Measurements from ENCODE around the gene KAZN.

The KAZN gene

GRCh38 chr1:14741082-14741481, 142.6 kb downstream of the KAZN start:
- TF ChIP-seq, protein P1, sequence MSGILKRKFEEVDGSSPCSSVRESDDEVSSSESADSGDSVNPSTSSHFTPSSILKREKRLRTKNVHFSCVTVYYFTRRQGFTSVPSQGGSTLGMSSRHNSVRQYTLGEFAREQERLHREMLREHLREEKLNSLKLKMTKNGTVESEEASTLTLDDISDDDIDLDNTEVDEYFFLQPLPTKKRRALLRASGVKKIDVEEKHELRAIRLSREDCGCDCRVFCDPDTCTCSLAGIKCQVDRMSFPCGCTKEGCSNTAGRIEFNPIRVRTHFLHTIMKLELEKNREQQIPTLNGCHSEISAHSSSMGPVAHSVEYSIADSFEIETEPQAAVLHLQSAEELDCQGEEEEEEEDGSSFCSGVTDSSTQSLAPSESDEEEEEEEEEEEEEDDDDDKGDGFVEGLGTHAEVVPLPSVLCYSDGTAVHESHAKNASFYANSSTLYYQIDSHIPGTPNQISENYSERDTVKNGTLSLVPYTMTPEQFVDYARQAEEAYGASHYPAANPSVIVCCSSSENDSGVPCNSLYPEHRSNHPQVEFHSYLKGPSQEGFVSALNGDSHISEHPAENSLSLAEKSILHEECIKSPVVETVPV (CRISPR knock-in tag; IDR thresholded peaks at IDR 0.05) = no peak
- no peak for TF ChIP-seq RARB (CRISPR knock-in tag; IDR thresholded peaks at IDR 0.05)
- no peak for ATAC-seq

DNA sequence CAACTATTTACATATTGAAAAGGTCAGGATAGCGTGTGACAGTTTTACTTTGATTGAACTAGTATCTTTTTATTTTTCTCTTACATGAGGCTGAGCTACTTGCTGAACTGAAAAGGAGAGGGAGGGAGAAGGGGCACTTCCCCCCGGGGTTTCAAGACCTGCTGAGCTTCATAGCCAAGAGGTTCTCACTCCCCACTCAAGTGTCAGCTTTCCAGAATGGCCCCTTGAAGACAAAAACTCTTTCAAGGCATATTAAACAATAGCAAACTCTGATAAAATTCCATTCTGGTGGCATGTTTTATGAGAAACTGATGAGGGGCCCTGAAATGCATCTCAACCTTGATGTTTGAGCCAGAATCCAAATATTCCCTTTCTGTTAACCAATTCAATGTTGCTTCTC, 143.0 kb downstream of the KAZN start:
- no peak for TF ChIP-seq BACH2 (CRISPR knock-in tag; IDR thresholded peaks at IDR 0.05; ENCODE audit: borderline replicate concordance)
- TF ChIP-seq ZNF8 (CRISPR knock-in tag; IDR thresholded peaks at IDR 0.05) = no peak
- no peak for TF ChIP-seq CREB5 (CRISPR knock-in tag; IDR thresholded peaks at IDR 0.05; ENCODE audit: low read depth)
- no peak for TF ChIP-seq TOX (CRISPR knock-in tag; IDR thresholded peaks at IDR 0.05; ENCODE audit: borderline replicate concordance)
- no peak for TF ChIP-seq ZNF70 (CRISPR knock-in tag; IDR thresholded peaks at IDR 0.05)
- TF ChIP-seq ZNF565 (CRISPR knock-in tag; conservative IDR thresholded peaks at IDR 0.05; ENCODE audit: low read depth) = no peak
- no peak for TF ChIP-seq CSDC2 (CRISPR knock-in tag; IDR thresholded peaks at IDR 0.05)
- TF ChIP-seq TSHZ2 (CRISPR knock-in tag; IDR thresholded peaks at IDR 0.05) = no peak
- no peak for TF ChIP-seq GLIS3 (CRISPR knock-in tag; IDR thresholded peaks at IDR 0.05)
- no peak for TF ChIP-seq ZC3H10 (CRISPR knock-in tag; IDR thresholded peaks at IDR 0.05)
- TF ChIP-seq, protein P1 (CRISPR knock-in tag; IDR thresholded peaks at IDR 0.05) = no peak
- no peak for TF ChIP-seq ARNTL (CRISPR knock-in tag; IDR thresholded peaks at IDR 0.05; ENCODE audit: borderline replicate concordance, low read depth)
- no peak for TF ChIP-seq ESRRG (CRISPR knock-in tag; IDR thresholded peaks at IDR 0.05)
- no peak for TF ChIP-seq ISL1 (CRISPR knock-in tag; IDR thresholded peaks at IDR 0.05)
- TF ChIP-seq, protein P2, sequence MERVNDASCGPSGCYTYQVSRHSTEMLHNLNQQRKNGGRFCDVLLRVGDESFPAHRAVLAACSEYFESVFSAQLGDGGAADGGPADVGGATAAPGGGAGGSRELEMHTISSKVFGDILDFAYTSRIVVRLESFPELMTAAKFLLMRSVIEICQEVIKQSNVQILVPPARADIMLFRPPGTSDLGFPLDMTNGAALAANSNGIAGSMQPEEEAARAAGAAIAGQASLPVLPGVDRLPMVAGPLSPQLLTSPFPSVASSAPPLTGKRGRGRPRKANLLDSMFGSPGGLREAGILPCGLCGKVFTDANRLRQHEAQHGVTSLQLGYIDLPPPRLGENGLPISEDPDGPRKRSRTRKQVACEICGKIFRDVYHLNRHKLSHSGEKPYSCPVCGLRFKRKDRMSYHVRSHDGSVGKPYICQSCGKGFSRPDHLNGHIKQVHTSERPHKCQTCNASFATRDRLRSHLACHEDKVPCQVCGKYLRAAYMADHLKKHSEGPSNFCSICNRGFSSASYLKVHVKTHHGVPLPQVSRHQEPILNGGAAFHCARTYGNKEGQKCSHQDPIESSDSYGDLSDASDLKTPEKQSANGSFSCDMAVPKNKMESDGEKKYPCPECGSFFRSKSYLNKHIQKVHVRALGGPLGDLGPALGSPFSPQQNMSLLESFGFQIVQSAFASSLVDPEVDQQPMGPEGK (CRISPR knock-in tag; IDR thresholded peaks at IDR 0.05; ENCODE audit: borderline replicate concordance) = no peak
- TF ChIP-seq TCF4 (CRISPR knock-in tag; IDR thresholded peaks at IDR 0.05; ENCODE audit: borderline replicate concordance) = no peak
- no peak for TF ChIP-seq PPARA (CRISPR knock-in tag; IDR thresholded peaks at IDR 0.05; ENCODE audit: borderline replicate concordance)
- ATAC-seq = no peak

DNA sequence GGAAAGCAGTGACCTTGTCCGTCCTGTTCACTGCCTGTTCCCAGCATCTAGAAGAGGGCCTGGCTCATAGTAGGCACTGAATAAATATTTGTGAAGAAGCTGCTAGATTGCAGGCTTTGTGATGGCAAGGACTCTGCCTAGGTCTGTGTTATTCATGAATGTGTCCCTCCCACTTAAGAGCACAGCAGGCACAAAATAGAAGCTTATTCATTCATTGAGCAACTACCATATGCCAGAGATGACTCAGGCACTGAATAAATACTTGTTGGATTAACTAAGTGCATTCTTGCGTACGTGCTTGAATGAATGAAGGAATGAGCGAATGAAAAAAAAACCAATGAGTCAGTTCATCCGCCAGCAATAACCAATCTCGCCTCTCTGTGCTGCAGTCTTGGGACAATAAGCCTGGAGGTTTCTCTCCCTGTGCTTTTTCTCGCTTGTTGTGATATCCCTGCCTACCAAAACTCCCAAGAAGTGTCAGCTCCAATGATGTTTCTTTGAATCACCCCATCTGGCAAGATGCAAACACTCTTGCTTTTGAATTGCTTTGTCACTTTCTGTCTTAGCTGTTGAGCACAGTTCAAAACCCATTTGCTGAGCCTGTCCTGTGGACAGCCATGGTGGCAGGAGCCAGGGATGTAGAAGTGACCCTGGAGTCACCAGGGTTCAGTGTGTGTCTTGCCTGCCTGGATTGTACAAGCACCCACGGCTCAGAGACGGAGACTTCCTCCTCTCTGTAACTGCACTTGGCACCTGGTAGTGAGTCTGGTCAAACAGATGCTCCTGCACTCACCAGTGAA, 143.9 kb downstream of the KAZN start:
- ATAC-seq = no peak
- TF ChIP-seq ISL1 (CRISPR knock-in tag; IDR thresholded peaks at IDR 0.05) (peak; percentile 44; the same call in 1 of the 2 replicates), TCF4 (CRISPR knock-in tag; IDR thresholded peaks at IDR 0.05; ENCODE audit: borderline replicate concordance) (no peak), ZNF8 (CRISPR knock-in tag; IDR thresholded peaks at IDR 0.05) (no peak), OSR1 (CRISPR knock-in tag; IDR thresholded peaks at IDR 0.05) (no peak)
